NT2/D1 (cell line): ENCODE measurements around the gene MAT2A.

Experiments used
- YY1 ChIP-seq: IDR thresholded peaks from 2 replicates; pipeline ENCODE4 v1.6.1; 2011; ENCODE audit not compliant: insufficient read length, insufficient read depth
- ZNF274 ChIP-seq: IDR thresholded peaks from 2 replicates; pipeline ENCODE4 v1.6.1; 2011; ENCODE audit warnings: mild to moderate bottlenecking, low read depth, low read length

DNA sequence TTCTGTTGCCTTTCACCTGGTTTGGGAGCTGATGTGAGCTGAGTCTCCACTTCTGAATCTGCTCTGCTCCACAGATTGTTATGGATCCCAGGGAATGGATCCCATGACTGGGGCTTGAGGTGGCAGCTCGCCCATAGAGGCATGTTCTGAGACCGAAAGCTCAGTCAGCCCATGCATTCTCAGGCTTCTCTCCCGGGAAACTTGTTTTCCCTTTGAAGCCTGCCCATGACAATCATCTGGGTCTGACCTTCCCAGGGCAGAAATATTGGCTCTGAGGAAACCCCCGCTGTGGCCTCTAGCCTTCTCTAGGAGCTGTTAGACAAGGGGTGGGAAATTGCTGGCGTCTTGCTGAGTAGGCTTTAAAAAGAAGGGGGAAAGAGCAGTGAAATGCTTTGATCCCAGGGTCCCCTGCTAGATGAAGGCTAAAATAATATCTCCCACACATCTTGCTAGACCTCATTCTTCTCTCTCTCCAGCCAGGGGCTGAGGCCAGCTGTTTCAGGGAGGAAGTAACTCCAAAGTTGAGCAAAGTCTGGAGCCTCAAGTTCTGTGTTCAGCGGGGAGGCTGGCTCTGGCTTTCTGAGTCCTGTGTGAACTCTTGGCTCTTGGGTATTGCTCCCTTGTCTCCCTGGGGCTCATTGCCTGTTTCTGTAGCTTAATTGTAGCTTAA is 40.4 kb downstream of the MAT2A start:
- TF ChIP-seq ZNF274 (no peak), YY1 (no peak)
